ENCODE results near the gene MYRIP. TPM values are rescaled to one million over a fixed set of nuclear protein-coding genes. Genes with fewer than 3 reads are reported as not detected.

The MYRIP gene
- total and polyA plus RNA-seq, 10 donors, result 1.5 to 35.2 (median 16.2) TPM

- WGBS, 5 donors, result 2 to 13% (median 3%) methylated on average over 5 of the region's 5 CpGs
- H3K9me3 ChIP-seq, result peaks cover 0 to 3% (median 0%) of the 10 kb centered on the region in 8 donors
- TF ChIP-seq POLR2AphosphoS5 (IDR thresholded peaks at IDR 0.05) (peak in 1 of 3 donors; percentile 55), POLR2A (IDR thresholded peaks at IDR 0.05) (no peak)
- peak overlapping the region; percentile 36 to 86 (median 79) for H3K27ac ChIP-seq
- no peaks in the 10 kb centered on the region for H3K27me3 ChIP-seq (replicated peaks in 1 of 7)
- no peaks in the 10 kb centered on the region for H3K36me3 ChIP-seq
- peaks cover 0 to 30% (median 9%) of the 10 kb centered on the region in 6 donors for H3K4me1 ChIP-seq
- DNase-seq, result no peak
- intact Hi-C loops (cut with DNase I; ENCODE audit: low total_unique reads), result no loop called here
- H3K4me3 ChIP-seq, result no peak overlapping the region
These were observed 151.2 kb downstream of the MYRIP start for GRCh38 chr3:39960515-39961191.

DNA sequence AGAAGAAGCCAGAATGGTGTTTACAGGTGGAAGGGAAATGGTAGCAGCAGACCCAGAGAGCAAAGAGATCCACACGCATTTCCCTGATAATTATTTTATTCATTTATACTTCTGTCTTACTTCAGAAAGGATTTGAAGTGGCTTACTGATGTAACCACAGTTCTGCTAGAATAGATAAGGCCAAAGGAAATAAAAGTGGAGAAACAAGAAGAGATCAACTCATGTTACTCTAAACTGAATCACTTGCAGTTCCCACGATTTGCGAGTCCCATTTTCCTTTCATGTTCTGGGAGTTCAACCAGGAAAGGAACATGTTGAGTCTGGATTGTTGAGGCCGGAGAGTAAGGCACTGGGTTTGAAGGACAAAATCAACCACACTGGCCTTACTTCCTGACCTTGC is 151.8 kb downstream of the MYRIP start:
- DNase-seq, result no peak
- no peak for TF ChIP-seq POLR2A (IDR thresholded peaks at IDR 0.05)
- TF ChIP-seq CTCF (IDR thresholded peaks at IDR 0.05 in 8 of 11, conservative IDR thresholded peaks at IDR 0.05 in 3 of 11), result no peak
- TF ChIP-seq POLR2AphosphoS5 (IDR thresholded peaks at IDR 0.05), result no peak
- H3K4me3 ChIP-seq, result no peak overlapping the region
- no peaks in the 10 kb centered on the region for H3K36me3 ChIP-seq
- peak overlapping the region; percentile 36 to 86 (median 79) for H3K27ac ChIP-seq
- H3K27me3 ChIP-seq (replicated peaks in 1 of 7), result no peaks in the 10 kb centered on the region
- 16 to 35% (median 21%) methylated on average over 4 of the region's 4 CpGs for WGBS, 5 donors
- peaks cover 0 to 3% (median 0%) of the 10 kb centered on the region in 8 donors for H3K9me3 ChIP-seq
- peaks cover 0 to 30% (median 9%) of the 10 kb centered on the region in 6 donors for H3K4me1 ChIP-seq
- intact Hi-C loops (cut with DNase I; ENCODE audit: low total_unique reads), result no loop called here

DNA sequence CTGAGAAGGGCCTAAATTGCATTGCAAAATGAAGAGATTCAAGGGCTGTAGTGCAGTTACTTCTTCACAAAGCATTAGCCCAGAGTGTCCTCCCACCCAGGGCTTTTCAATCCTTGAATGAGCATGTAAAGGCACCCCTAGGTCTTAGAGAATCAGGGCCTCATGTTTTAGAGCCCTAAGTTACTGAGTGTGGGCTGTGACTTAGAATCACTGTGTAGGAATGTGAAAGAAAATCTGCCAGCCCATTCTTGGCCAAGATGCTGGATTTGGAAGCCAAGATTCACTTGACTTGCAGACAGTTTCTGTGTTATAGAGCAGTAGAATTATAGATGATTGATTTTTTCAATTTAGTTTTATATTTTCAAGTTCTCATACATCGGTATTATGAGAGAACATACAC is 153.2 kb downstream of the MYRIP start:
- intact Hi-C loops (cut with DNase I; ENCODE audit: low total_unique reads), result no loop called here
- peak overlapping the region in 6 of 8 donors; percentile 5 to 86 (median 82) for H3K27ac ChIP-seq
- H3K9me3 ChIP-seq, result peaks cover 0 to 3% (median 0%) of the 10 kb centered on the region in 8 donors
- H3K4me3 ChIP-seq, result no peak overlapping the region
- DNase-seq, result no peak
- TF ChIP-seq POLR2AphosphoS5 (IDR thresholded peaks at IDR 0.05), result no peak
- TF ChIP-seq POLR2A (IDR thresholded peaks at IDR 0.05), result no peak
- no peak for TF ChIP-seq CTCF (IDR thresholded peaks at IDR 0.05 in 8 of 11, conservative IDR thresholded peaks at IDR 0.05 in 3 of 11)
- no peaks in the 10 kb centered on the region for H3K36me3 ChIP-seq
- H3K4me1 ChIP-seq, result peaks cover 0 to 30% (median 9%) of the 10 kb centered on the region in 6 donors
- WGBS, 5 donors, result 75 to 92% (median 81%) methylated on average over 1 of the region's 1 CpG
- H3K27me3 ChIP-seq (replicated peaks in 1 of 7), result no peaks in the 10 kb centered on the region

DNA sequence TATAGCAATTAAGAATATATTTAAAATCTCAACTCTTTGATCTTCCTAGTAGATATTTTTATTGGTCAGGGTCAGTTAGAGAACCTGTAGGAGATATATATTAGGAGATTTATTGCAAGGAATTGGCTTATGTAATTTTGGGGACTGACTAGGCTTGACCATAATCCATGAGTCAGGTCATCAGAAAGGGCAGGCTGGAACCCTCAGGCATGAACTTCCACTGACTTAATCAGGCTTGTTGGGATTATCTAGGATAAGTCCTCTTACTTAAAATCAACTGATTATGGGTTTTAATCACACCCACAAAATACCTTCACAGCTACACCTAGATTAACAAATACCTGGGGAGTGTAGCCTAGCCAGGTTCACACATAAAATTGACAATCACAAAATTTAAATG is 156.1 kb downstream of the MYRIP start:
- no peak overlapping the region for H3K4me3 ChIP-seq
- no peak for TF ChIP-seq POLR2AphosphoS5 (IDR thresholded peaks at IDR 0.05)
- TF ChIP-seq CTCF (IDR thresholded peaks at IDR 0.05 in 8 of 11, conservative IDR thresholded peaks at IDR 0.05 in 3 of 11), result no peak
- no peaks in the 10 kb centered on the region for H3K9me3 ChIP-seq
- DNase-seq, result no peak
- no peak overlapping the region for H3K27ac ChIP-seq
- H3K36me3 ChIP-seq, result no peaks in the 10 kb centered on the region
- H3K27me3 ChIP-seq (replicated peaks in 1 of 7), result no peaks in the 10 kb centered on the region
- peaks cover 0 to 24% (median 2%) of the 10 kb centered on the region in 6 donors for H3K4me1 ChIP-seq
- intact Hi-C loops (cut with DNase I; ENCODE audit: low total_unique reads), result no loop called here
